Renal cortical epithelial cell (primary cell): ENCODE results near the gene INPP5J. TPM values are rescaled to one million over a fixed set of nuclear protein-coding genes. Genes with fewer than 3 reads are reported as not detected.
"Not testable (repeated sequence)": the region's sequence is repeated elsewhere in the genome, so short reads cannot be mapped to it uniquely, and the experiment has no call there.

ENCODE experiments used
- DNase-seq: peaks from one replicate; pipeline ENCODE4 v3.0.0-alpha.2; 2011; ENCODE audit warnings: low read depth
- total RNA-seq: library from RNA; depleted of rRNA; stranded (reverse); fragments of >200 nt; gene quantifications from 2 replicates; pipeline ENCODE4 v1.2.3, GENCODE V29; 2014

INPP5J gene
- total RNA-seq, 1 donor from 2014 or later = 4.0 TPM

GRCh38 chr22:31088233-31088986, 34.4 kb upstream of the INPP5J start:
- DNase-seq = no peak

DNA sequence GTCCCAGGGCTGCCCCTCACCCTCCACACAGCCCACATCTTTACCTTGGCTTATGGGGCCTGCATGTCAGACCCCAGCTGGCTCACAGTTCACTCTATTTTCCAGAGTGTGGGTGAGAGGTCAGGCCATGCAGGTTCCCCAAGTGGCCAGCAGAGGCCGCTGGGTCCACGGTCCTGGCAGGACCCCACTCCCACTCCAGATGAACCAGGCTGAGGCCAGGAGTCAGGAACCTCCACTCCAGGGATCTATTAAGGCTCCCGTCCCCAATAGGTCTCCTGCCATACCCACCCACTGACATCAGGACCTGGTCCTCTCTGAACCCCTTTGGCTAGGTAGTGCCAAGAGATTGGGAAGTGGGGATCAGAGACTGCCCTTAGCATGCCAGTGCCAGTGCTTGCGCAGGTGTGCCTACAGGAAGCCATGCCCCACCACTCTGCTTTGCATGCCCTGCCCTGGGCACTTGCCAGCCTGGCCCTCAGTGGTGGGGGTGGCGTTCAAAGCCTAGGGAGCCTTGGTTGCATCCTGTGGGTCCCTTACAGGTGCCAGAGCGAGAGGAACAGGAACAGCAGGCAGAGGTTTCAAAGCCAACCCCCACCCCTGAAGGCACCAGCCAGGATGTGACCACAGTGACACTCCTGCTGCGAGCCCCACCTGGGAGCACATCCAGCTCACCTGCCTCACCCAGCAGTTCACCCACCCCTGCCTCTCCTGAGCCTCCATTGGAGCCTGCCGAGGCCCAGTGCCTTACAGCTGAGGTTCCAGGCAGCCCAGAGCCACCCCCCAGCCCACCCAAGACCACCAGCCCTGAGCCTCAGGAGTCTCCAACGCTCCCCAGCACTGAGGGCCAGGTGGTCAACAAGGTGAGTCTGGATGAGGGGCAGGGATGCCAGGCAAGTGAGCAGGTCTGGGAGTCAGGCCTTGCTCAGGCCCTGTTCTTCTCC, 33.3 kb upstream of the INPP5J start:
- DNase-seq = no peak

DNA sequence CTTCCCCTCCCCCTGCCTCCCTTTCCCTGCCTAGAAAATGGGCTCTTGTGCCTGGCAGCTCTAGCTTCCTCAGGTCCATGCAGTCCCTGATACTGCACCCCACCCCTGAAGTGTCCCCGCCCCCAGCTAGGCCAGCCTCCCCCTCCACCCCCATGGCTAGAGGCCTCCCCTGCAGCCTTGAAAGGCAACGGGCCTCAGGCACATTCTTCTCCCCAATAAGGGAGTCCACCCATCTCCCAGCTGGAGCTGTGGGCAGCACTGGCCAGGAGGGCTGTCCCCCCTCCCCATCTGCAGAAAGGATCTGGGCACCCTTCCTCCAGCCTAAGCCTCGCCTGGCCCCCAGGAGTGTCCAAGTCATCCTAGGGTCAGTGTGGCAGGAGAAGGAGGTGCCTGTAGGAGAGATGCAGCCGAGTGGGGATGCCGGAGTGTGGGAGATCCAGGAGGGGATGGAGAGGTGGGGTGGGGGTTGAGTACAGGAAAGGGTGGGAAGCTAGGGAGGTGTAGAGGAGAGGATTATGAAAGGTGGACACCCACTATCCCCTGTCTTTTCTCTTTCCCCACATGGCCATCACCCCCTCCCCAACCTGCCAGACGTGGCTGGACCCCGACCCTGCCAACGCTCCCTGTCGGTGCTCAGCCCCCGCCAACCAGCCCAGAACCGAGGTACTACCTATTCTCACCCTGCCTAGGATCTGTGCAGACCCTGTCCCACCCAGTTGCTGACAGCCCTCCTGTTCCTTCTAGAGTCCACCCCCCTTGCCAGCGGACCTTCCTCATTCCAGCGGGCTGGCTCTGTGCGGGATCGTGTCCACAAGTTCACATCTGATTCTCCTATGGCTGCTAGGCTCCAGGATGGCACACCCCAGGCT, 32.3 kb upstream of the INPP5J start:
- no peak for DNase-seq

- no peak for DNase-seq
Observed at GRCh38 chr22:31091106-31091975, 31.4 kb upstream of the INPP5J start.

DNA sequence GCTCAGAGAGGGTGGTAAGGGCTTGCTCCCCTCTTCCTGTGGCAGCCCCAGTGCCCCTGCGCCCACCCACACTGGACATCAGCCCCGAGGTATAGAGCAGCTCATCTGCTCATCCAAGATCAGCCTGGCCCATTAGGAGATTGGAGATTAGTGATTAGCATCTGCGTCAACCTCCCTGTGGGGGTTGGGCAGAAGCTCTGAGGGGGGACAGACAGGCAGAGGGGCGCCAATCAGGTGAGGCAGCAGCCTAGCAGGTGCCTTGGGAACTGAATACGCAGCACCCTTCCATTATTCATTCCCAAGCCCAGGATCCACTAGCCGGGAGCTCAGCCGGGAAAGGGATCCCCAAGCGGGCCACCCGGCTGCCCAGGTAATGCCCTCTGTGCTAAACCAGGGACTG, 30.6 kb upstream of the INPP5J start:
- no peak for DNase-seq

DNA sequence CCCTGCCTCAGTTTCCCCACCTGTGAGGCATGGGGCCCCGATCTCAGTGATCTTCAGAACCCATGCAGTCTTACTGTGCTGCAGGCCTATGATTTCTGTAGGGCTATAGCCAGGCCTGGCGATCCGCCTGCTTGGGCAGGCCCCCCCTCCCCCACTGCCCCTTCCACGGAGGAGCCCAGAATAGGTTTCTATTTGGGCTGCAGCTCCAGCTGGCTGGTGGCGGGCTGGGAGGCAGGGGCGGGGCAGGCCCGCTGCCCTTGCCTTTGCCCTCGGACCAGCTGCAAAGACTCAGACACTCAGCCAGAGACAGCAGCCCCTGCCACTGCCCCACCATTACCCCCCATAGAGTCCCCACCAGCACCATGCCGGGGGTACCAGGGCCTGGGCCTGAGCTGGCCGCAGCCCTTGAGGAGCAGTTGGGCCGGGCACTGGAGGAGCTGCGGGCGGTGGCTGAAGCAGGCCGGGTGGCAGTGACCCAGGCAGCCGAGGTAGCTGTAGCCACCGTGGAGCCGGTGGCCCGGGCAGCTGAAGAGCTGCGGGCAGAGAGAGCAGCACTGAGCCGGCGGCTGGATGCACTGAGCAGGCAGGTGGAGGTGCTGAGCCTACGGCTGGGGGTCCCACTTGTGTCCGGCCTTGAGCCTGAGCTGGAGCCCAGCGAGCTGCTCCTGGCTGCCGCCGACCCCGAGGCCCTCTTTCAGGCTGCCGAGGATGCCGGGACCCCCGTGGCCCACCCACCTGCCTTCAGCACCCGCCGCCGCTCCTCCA, 29.5 kb upstream of the INPP5J start:
- DNase-seq = no peak

- DNase-seq = no peak
Observed at GRCh38 chr22:31094021-31094551, 28.7 kb upstream of the INPP5J start.

- no peak for DNase-seq
Observed at GRCh38 chr22:31094741-31095140, 28.0 kb upstream of the INPP5J start.

DNA sequence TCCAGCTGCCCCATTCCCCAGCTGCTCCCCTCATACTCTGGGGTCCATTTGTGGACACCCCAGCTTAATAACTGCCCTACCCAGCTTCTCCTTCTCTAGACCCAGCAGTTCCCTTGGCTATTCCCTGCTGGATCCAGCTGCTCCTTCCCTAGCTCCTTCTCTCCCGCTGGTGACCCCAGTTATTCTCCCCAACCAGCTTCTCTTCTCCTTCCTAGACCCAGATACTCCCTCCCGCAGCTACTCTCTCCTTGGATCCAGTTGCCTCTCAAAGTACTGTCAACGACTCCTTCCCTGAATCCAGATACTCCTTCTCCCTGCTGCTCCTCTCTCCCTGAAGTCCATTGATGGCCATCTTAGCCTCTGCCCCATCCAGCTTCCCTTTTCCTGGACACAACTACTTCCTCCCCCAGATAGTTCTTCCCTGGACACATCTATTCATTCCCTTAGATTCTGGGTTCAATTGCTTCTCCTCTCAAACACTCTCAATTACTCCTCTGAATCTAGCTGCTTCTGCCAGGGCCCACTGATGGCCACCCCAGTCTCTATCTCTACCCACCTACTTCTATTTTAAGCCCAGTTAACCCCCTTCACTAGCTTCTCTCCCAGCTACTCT, 27.0 kb upstream of the INPP5J start:
- no peak for DNase-seq

- no peak for DNase-seq
Observed at GRCh38 chr22:31096657-31097279, 26.0 kb upstream of the INPP5J start.

- DNase-seq = not testable (repeated sequence)
Observed at GRCh38 chr22:31097539-31097938, 25.2 kb upstream of the INPP5J start.

DNA sequence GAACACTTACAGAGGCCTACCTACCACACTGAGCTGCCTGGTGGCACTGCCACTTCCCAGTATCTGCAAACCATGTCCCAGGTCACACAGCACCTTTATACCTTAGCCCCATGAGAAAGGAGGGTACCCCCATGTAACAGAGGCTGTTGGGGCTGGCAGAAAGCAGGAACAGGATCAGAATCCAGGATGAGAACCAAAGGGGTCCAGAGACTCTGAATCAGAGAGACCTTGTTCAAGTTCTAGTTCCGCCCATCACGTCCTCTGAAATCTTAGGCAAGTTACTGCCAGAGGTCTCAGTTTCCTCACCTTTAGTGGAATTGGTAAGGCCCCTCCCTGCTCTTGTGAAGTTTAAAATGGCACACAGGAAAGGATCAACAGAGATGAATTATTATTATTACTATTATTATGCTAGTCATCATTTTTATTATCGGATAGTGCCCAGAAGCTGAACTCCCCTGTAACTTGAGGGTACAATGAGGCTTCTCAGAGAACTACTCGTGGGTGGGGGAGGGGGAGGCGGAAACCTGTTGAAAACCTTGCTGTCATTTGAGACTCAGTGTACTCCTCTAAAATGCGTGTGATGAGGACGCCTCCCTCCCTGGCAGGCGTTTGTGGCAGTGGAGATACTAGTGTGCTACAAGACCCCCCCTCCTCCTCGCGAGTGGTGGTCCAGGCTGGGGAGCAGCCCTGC, 24.7 kb upstream of the INPP5J start:
- DNase-seq = no peak

DNA sequence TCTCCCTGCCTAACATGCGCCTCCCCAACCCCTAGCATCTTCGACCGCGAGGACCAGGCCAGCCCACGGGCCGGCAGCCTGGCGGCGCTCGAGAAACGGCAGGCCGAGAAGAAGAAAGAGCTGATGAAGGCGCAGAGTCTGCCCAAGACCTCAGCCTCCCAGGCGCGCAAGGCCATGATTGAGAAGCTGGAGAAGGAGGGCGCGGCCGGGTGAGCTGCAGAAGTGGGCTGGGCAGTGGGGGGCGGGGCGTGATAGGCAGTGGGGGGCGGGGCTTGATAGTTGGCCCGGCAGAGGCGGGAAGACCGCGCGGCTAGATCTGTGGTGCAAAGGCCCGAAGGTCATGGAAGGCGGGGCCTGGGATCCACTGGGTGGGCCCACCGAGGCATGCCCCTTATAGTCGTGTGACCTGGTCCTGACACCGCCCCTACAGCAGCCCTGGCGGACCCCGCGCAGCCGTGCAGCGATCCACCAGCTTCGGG, 24.1 kb upstream of the INPP5J start:
- no peak for DNase-seq

- DNase-seq = no peak
Observed at GRCh38 chr22:31099386-31099785, 23.4 kb upstream of the INPP5J start.

GRCh38 chr22:31099841-31100761, 22.7 kb upstream of the INPP5J start:
- no peak for DNase-seq

DNA sequence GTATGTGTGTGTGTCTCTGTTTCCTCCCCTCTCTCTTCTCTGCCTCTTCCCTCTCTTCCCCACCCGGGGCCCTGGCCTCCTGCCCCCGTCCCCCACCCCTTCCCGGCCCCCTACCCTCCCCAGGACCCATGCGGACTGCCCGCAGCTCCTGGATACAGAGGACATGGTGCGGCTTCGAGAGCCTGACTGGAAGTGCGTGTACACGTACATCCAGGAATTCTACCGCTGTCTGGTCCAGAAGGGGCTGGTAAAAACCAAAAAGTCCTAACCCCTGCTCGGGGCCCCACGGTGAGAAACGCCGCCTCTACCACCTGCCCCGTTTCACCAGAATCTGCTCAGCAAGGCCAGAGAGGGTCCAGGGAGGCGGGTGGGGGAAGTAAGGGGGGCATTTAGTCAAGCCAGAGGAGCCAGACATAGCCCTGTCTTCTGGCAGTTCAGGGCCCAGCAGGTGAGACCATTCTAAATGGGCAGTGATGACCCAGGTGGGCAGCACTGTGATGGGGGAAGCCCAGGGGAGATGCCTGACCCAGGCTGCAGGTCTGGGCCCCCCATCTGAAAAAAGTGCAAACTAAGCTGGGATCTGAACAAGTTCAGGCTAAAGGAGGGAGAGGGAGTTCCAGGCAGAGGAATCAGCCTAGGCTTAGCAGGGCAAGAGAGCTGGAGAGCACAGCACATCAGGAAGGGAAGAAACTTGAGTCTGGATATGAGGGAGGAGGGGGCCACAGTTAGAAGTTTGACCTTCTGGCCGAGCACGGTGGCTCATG, 21.8 kb upstream of the INPP5J start:
- DNase-seq = no peak
